HG03354 (cell line): Measurements from ENCODE around the gene CECR2.

Experiments used
- ATAC-seq: cut with Tn5 transposase; IDR thresholded peaks from one replicate; pipeline ENCODE4 v1.9.1; 2021; ENCODE audit warnings: mild to moderate bottlenecking; ENCODE audit not compliant: unreplicated experiment, poor library complexity, severe bottlenecking

CECR2 gene

GRCh38 chr22:17586831-17587440 lies 217.7 kb downstream of the CECR2 start:
- no peak for ATAC-seq

GRCh38 chr22:17587629-17588028 lies 218.4 kb downstream of the CECR2 start:
- ATAC-seq = no peak

- no peak for ATAC-seq
Observed at GRCh38 chr22:17588606-17589005, 219.3 kb downstream of the CECR2 start.

GRCh38 chr22:17589810-17590375 lies 220.6 kb downstream of the CECR2 start:
- ATAC-seq = no peak

GRCh38 chr22:17590586-17590985 lies 221.3 kb downstream of the CECR2 start:
- no peak for ATAC-seq

DNA sequence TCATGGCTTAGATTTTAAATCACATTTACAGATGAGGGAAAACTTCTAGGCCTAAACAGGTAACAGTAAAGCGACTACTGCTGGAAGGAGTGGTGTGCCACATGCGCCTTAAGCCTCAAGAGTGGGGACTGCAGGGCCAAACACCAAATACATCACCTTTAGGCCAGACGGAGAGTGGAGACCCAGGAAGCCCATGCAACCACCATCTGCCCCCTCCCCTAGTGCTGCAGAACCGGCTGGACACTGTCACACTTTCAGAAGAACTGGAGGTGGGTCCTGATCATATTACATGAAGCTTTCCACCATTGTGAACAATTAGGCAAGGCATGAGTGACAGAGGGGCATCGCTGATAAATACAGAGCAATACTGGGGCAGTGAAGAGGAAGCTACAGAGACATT lies 222.9 kb downstream of the CECR2 start:
- no peak for ATAC-seq

GRCh38 chr22:17596226-17596625 lies 227.0 kb downstream of the CECR2 start:
- ATAC-seq = no peak

DNA sequence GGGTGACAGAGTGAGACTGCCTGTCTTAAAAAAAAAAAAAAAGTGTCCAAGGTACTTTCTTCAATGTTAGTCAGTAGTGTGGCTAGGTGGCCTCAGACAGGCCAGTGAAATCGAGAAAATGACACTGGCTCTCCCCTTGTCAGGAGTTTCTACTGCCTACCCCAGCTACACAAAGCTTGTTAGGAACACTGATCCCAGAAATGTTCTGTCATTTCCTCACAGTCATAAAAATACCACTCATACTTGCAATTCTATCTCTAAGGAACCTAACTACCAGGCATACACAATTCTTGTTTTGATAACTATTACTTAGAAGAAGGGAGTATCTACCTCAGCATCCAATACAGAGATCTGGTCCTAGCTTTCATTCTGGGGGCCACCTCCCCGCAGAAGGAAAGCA lies 228.0 kb downstream of the CECR2 start:
- ATAC-seq = no peak

GRCh38 chr22:17598318-17598717 lies 229.1 kb downstream of the CECR2 start:
- ATAC-seq = no peak

DNA sequence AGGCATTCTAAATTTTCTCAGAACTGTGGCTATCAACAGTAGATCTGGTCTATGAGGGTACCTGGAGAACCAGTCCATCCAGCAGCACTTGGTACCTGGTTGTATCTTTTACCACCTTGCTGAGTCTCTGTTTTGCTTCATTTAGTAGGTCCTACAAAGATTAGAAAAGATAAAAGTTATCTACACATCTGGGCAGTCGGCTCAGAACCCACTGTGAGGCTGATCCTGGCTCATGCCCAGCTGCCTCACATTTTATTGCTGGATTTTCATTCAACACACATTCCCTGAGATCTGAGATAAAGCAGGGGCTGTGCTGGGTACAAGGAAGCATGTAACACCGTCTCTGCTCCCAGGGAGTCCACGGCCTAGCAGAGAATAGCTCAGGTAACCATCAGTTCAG lies 231.8 kb downstream of the CECR2 start:
- no peak for ATAC-seq

- no peak for ATAC-seq
Observed at GRCh38 chr22:17603668-17604067, 234.4 kb downstream of the CECR2 start.

- no peak for ATAC-seq
Observed at GRCh38 chr22:17606496-17606895, 237.2 kb downstream of the CECR2 start.
